HFFc6 (cell line): ENCODE results near the gene LBR. TPM values are rescaled to one million over a fixed set of nuclear protein-coding genes. Genes with fewer than 3 reads are reported as not detected.

Experiments
- DNase-seq: peaks from one replicate; pipeline ENCODE4 v3.0.0-alpha.2; 2018
- H3K27ac Mint-ChIP-seq: 2 replicates; pipeline ENCODE4 v1.8.0; 2020; ENCODE audit warnings: mild to moderate bottlenecking, mixed read lengths
- H3K27me3 Mint-ChIP-seq: 2 replicates; pipeline ENCODE4 v1.8.0; 2021; ENCODE audit warnings: mild to moderate bottlenecking, moderate library complexity, mixed read lengths; ENCODE audit not compliant: insufficient read depth
- H3K36me3 Mint-ChIP-seq: 2 replicates; pipeline ENCODE4 v1.8.0; 2021; ENCODE audit warnings: low read depth, mixed read lengths
- H3K4me1 Mint-ChIP-seq: 2 replicates; pipeline ENCODE4 v1.8.0; 2020; ENCODE audit warnings: low read depth, mixed read lengths
- H3K4me3 Mint-ChIP-seq: 2 replicates; pipeline ENCODE4 v1.8.0; 2020; ENCODE audit warnings: mild to moderate bottlenecking, moderate library complexity, mixed read lengths
- H3K9me3 Mint-ChIP-seq: 2 replicates; pipeline ENCODE4 v1.8.0; 2020; ENCODE audit warnings: mild to moderate bottlenecking, mixed read lengths
- CTCF ChIP-seq: fragments of 200-600 bp; sonication (generic); IDR thresholded peaks from 2 replicates; pipeline ENCODE4 v1.5.0; 2021; ENCODE audit warnings: antibody characterized with exemption, mild to moderate bottlenecking
- total RNA-seq, 6 experiments: library from RNA; stranded (reverse); fragmentation: NEBNext Ultra II Directional; extraction: Animal tissue kit (Norgen Biotek cat#: 25700); gene quantifications; 2 replicates in 1 of 6; 3 replicates in 5 of 6; pipeline ENCODE4 v1.2.3, GENCODE V29; 2021

The LBR gene
- total RNA-seq, 6 experiments from 2014 or later: 20.7 to 42.7 (median 36.3) TPM

GRCh38 chr1:225469051-225469450 is 41.2 kb upstream of the LBR start:
- H3K27me3 Mint-ChIP-seq: peaks cover 20% of the 10 kb centered on the region
- no peak for TF ChIP-seq CTCF
- no peak overlapping the region for H3K27ac Mint-ChIP-seq
- peaks cover 12% of the 10 kb centered on the region for H3K4me1 Mint-ChIP-seq
- H3K4me3 Mint-ChIP-seq: no peak overlapping the region
- DNase-seq: no peak
- no peaks in the 10 kb centered on the region for H3K36me3 Mint-ChIP-seq
- H3K9me3 Mint-ChIP-seq: no peaks in the 10 kb centered on the region

- Mint-ChIP-seq H3K36me3 (no peaks in the 10 kb centered on the region), H3K4me1 (peaks cover 10% of the 10 kb centered on the region), H3K27ac (no peak overlapping the region), H3K27me3 (peaks cover 21% of the 10 kb centered on the region), H3K4me3 (no peak overlapping the region), H3K9me3 (no peaks in the 10 kb centered on the region)
- DNase-seq: no peak
- TF ChIP-seq CTCF: no peak
Measured at GRCh38 chr1:225468270-225469020, 40.6 kb upstream of the LBR start.

GRCh38 chr1:225467193-225468020 is 39.6 kb upstream of the LBR start:
- H3K4me1 Mint-ChIP-seq: peaks cover 6% of the 10 kb centered on the region
- DNase-seq: no peak
- no peaks in the 10 kb centered on the region for H3K9me3 Mint-ChIP-seq
- H3K36me3 Mint-ChIP-seq: no peaks in the 10 kb centered on the region
- no peak overlapping the region for H3K27ac Mint-ChIP-seq
- peaks cover 22% of the 10 kb centered on the region for H3K27me3 Mint-ChIP-seq
- TF ChIP-seq CTCF: no peak
- H3K4me3 Mint-ChIP-seq: no peak overlapping the region

- Mint-ChIP-seq H3K36me3 (no peaks in the 10 kb centered on the region), H3K4me1 (peaks cover 6% of the 10 kb centered on the region)
Measured at GRCh38 chr1:225466848-225467192, 39.0 kb upstream of the LBR start.

More at GRCh38 chr1:225466848-225467192, 39.0 kb upstream of the LBR start:
- H3K4me3 Mint-ChIP-seq: no peak overlapping the region
- H3K9me3 Mint-ChIP-seq: no peaks in the 10 kb centered on the region
- H3K27ac Mint-ChIP-seq: no peak overlapping the region
- H3K27me3 Mint-ChIP-seq: peaks cover 23% of the 10 kb centered on the region
- TF ChIP-seq CTCF: no peak
- DNase-seq: no peak
